Endothelial cell of umbilical vein (primary cell): ENCODE data around the gene WAC. TPM values are rescaled to one million over a fixed set of nuclear protein-coding genes. Genes with fewer than 3 reads are reported as not detected.

Experiments used
- BruUV-seq: library from RNA; stranded (reverse); fragments of 400-500 nt; replicated peaks from 2 replicates; lab custom pipeline; 2021; lab: Mats Ljungman, UMichigan
- CTCF ChIA-PET: fragments of 300-600, 350-600 bp; sonication (Branson Sonifier 250); formaldehyde crosslinking; loops from one replicate; lab custom pipeline; 2021; ENCODE audit warnings: antibody characterized with exemption, inconsistent platforms; lab: Charles Lee
- POLR2A ChIA-PET: fragments of 300-600, 350-600 bp; sonication (Branson Sonifier 250); formaldehyde crosslinking; loops from one replicate; lab custom pipeline; 2021; ENCODE audit warnings: antibody characterized with exemption, inconsistent platforms; lab: Charles Lee
- DNase-seq: peaks from one replicate; pipeline ENCODE4 v3.0.0-alpha.2; 2011; ENCODE audit warnings: low read depth, low spot score
- FAIRE-seq: peaks from 2 replicates; lab custom pipeline; 2011; peaks lifted over from hg19 to GRCh38; lab: Jason Lieb, UNC
- H2AFZ ChIP-seq: 2 replicates; pipeline ENCODE4 v1.6.0; 2012; ENCODE audit warnings: low read depth, low read length, control low read depth, inconsistent platforms
- H3K27ac ChIP-seq: 2 replicates; pipeline ENCODE4 v1.5.1; 2011; ENCODE audit warnings: low read depth, mild to moderate bottlenecking, control low read depth, low read length, moderate library complexity; ENCODE audit not compliant: insufficient read depth
- H3K27me3 ChIP-seq, 2 experiments: 2 replicates each; pipeline versions ENCODE4 v1.6.0 to v1.6.1; 2011; ENCODE audit warnings: low read length in 2 of 2, mixed read lengths in 1 of 2; ENCODE audit not compliant: control insufficient read depth in 2 of 2, insufficient read depth in 2 of 2
- H3K36me3 ChIP-seq, 2 experiments: 2 replicates in 1 of 2; 3 replicates in 1 of 2; pipeline ENCODE4 v1.5.1; 2011; ENCODE audit warnings: low read length in 2 of 2, mild to moderate bottlenecking in 1 of 2, moderate library complexity in 1 of 2; ENCODE audit not compliant: control insufficient read depth in 2 of 2, insufficient read depth in 2 of 2; ENCODE audit errors: extremely low read depth in 1 of 2
- H3K4me1 ChIP-seq: 3 replicates; pipeline ENCODE4 v1.5.1; 2011; ENCODE audit warnings: mild to moderate bottlenecking, low read length; ENCODE audit not compliant: control insufficient read depth, insufficient read depth; ENCODE audit errors: extremely low read depth
- H3K4me2 ChIP-seq: 2 replicates; pipeline ENCODE4 v1.6.1; 2011; ENCODE audit warnings: low read length, control low read depth, mixed read lengths; ENCODE audit not compliant: insufficient read depth
- H3K4me3 ChIP-seq, 3 experiments: fragments of 200-600 bp in 1 of 3; sonication (generic), shearing (Covaris generic) in 1 of 3; replicated peaks in 1 of 3; 2 replicates each; pipeline ENCODE4 v1.5.1; 2011 to 2016; ENCODE audit warnings: control low read depth in 3 of 3, low read length in 3 of 3, mild to moderate bottlenecking in 2 of 3, inconsistent platforms in 1 of 3, low read depth in 1 of 3, moderate library complexity in 1 of 3; ENCODE audit not compliant: insufficient read depth in 1 of 3
- H3K79me2 ChIP-seq: 2 replicates; pipeline ENCODE4 v1.6.0; 2012; ENCODE audit warnings: low read length, inconsistent platforms; ENCODE audit not compliant: control insufficient read depth, insufficient read depth
- H3K9ac ChIP-seq: replicated peaks from 2 replicates; pipeline ENCODE3; 2011; ENCODE audit warnings: low read length, control low read depth; ENCODE audit not compliant: insufficient read depth; ENCODE audit errors: extremely low read depth
- H3K9me1 ChIP-seq: replicated peaks from 3 replicates; pipeline ENCODE4 v1.6.0; 2011; ENCODE audit warnings: mild to moderate bottlenecking, low read length; ENCODE audit not compliant: control insufficient read depth, insufficient read depth; ENCODE audit errors: extremely low read depth
- H3K9me3 ChIP-seq: replicated peaks from 2 replicates; pipeline ENCODE4 v1.5.1; 2012; ENCODE audit warnings: low read length, inconsistent platforms; ENCODE audit not compliant: control insufficient read depth, insufficient read depth
- H4K20me1 ChIP-seq: replicated peaks from 2 replicates; pipeline ENCODE3; 2011; ENCODE audit warnings: mild to moderate bottlenecking, low read length; ENCODE audit not compliant: control insufficient read depth, insufficient read depth; ENCODE audit errors: extremely low read depth
- EZH2 ChIP-seq: IDR thresholded peaks from 2 replicates; pipeline ENCODE4 v1.6.1; 2012; ENCODE audit warnings: borderline replicate concordance, low read depth, mild to moderate bottlenecking, moderate library complexity, low read length, inconsistent platforms; ENCODE audit not compliant: severe bottlenecking
- FOS ChIP-seq: IDR thresholded peaks from 2 replicates; pipeline ENCODE4 v1.6.1; 2011; ENCODE audit warnings: mild to moderate bottlenecking, low read length, moderate library complexity, borderline replicate concordance; ENCODE audit not compliant: insufficient read depth
- GATA2 ChIP-seq: IDR thresholded peaks from 2 replicates; pipeline ENCODE4 v1.7.0; 2011; ENCODE audit warnings: low read depth, mild to moderate bottlenecking, moderate library complexity, mixed read lengths, low read length; ENCODE audit not compliant: insufficient read length, insufficient read depth
- JUN ChIP-seq: IDR thresholded peaks from 2 replicates; pipeline ENCODE4 v1.6.1; 2011; ENCODE audit warnings: borderline replicate concordance, low read depth; ENCODE audit not compliant: insufficient read length, insufficient read depth
- MYC ChIP-seq: IDR thresholded peaks from one replicate; pipeline ENCODE4 v1.6.1; 2011; ENCODE audit warnings: mild to moderate bottlenecking, low read depth, low read length
- POLR2A ChIP-seq: IDR thresholded peaks from 2 replicates; pipeline ENCODE4 v1.6.1; 2012; ENCODE audit warnings: low read depth, mild to moderate bottlenecking, control low read depth, low read length
- POLR2AphosphoS5 ChIP-seq: IDR thresholded peaks from 2 replicates; pipeline ENCODE4 v1.6.1; 2012; ENCODE audit warnings: low read depth, mild to moderate bottlenecking, control low read depth, low read length, moderate library complexity; ENCODE audit not compliant: insufficient read depth
- dilution Hi-C: fragments of 300-500 bp; cut with MboI; formaldehyde crosslinking; loops from one replicate; pipeline ENCODE4 v1.15.0; 2019; ENCODE audit warnings: low sequenced_read_pairs; ENCODE audit not compliant: extremely low pct_ligation_motif_present
- intact Hi-C: fragments of 100-400 bp; cut with micrococcal nuclease; formaldehyde crosslinking; loops from one replicate; pipeline ENCODE4 v1.10.0; 2022
- polyA plus RNA-seq, 4 experiments: library from polyadenylated mRNA; depleted of rRNA in 3 of 4; stranded (reverse) in 3 of 4; unstranded in 1 of 4; fragments of >200 nt; gene quantifications; 2 replicates each; pipeline versions ENCODE4 v1.2.1 to v1.2.3, GENCODE V29; 2011 to 2012; ENCODE audit warnings: missing spikeins in 1 of 4
- total RNA-seq: library from RNA; stranded (reverse); gene quantifications from 2 replicates; pipeline ENCODE4 v1.2.3, GENCODE V29; 2021
- TF ChIP-seq, protein P1 (sequence below), 2 donors: IDR thresholded peaks; 1 replicate in 1 of 2; 2 replicates in 1 of 2; pipeline ENCODE4 v1.5.1; 2011; ENCODE audit warnings: low read length in 2 of 2, mild to moderate bottlenecking in 2 of 2, moderate library complexity in 2 of 2, control low read depth in 1 of 2, inconsistent platforms in 1 of 2, low read depth in 1 of 2; ENCODE audit not compliant: insufficient read depth in 1 of 2; ENCODE audit errors: extremely low read depth in 1 of 2
- TF ChIP-seq, protein P2 (sequence below): IDR thresholded peaks from 2 replicates; pipeline ENCODE4 v1.6.1; 2011; ENCODE audit not compliant: insufficient read depth, insufficient read length

The WAC gene
- total and polyA plus RNA-seq, 2 donors (not counting 3 experiments of a cell fraction or from before 2014, with no cell fraction given): 49.2 to 101 TPM

DNA sequence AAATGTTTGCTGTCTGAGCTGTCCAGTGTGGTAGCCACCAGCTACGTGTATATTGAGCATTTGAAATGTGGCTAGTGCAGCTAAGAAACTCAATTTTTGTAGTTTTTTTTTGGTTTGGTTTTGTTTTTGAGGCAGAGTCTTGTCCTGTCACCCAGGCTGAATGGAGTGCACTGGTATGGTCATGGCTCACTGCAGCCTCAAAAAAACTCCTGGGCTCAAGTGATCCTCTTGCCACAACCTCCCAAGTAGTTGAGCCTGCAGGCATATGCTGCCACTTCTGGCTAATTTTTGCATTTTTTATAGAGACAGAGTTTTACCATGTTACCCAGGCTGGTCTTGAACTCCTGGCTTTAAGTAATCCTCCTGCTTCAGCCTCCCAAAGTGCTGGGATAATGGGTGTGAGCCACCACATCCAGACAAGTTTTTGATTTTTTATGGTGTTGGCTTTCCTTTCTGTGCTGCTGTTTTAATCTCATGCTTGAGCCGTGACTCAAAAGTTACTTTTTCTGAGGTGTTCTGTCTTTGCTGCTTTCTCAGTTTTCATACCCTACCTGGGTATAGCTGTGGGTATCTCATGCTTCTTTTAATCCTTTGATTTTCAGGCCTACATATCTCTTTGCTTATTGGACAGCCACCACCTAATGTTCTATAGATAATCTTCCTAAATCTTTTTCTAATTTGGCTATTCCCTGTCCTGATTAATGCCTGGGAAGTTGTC, 16.0 kb downstream of the WAC start:
- Histone ChIP-seq H3K36me3 (peaks cover 6 to 19% of the 10 kb centered on the region in 2 experiments), H3K27ac (no peak overlapping the region), H3K9ac (no peak overlapping the region)

More for the DNA sequence above, 16.0 kb downstream of the WAC start:
- TF ChIP-seq GATA2: no peak
- TF ChIP-seq, protein P1, sequence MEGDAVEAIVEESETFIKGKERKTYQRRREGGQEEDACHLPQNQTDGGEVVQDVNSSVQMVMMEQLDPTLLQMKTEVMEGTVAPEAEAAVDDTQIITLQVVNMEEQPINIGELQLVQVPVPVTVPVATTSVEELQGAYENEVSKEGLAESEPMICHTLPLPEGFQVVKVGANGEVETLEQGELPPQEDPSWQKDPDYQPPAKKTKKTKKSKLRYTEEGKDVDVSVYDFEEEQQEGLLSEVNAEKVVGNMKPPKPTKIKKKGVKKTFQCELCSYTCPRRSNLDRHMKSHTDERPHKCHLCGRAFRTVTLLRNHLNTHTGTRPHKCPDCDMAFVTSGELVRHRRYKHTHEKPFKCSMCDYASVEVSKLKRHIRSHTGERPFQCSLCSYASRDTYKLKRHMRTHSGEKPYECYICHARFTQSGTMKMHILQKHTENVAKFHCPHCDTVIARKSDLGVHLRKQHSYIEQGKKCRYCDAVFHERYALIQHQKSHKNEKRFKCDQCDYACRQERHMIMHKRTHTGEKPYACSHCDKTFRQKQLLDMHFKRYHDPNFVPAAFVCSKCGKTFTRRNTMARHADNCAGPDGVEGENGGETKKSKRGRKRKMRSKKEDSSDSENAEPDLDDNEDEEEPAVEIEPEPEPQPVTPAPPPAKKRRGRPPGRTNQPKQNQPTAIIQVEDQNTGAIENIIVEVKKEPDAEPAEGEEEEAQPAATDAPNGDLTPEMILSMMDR (IDR thresholded peaks at IDR 0.05; ENCODE audit: extremely low read depth in 1 of 2, insufficient read depth in 1 of 2, low read depth in 1 of 2, low read length in 2 of 2): no peak
- no peak for TF ChIP-seq MYC
- TF ChIP-seq JUN: no peak
- TF ChIP-seq POLR2AphosphoS5: no peak
- no peak for TF ChIP-seq EZH2
- TF ChIP-seq POLR2A: no peak
- TF ChIP-seq, protein P2, sequence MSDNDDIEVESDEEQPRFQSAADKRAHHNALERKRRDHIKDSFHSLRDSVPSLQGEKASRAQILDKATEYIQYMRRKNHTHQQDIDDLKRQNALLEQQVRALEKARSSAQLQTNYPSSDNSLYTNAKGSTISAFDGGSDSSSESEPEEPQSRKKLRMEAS: no peak
- no peak for TF ChIP-seq FOS
- no peak overlapping the region for H3K4me2 ChIP-seq
- no peak overlapping the region for H2AFZ ChIP-seq
- dilution Hi-C loops (no loop called here), intact Hi-C loops (no loop called here)
- H3K4me3 ChIP-seq: no peak overlapping the region
- FAIRE-seq: no peak
- H3K9me3 ChIP-seq: no peaks in the 10 kb centered on the region
- ChIA-PET CTCF (interaction anchor here (0.5 to 1.0 kb wide), 2 partner anchors 12 to 16 kb away, joined by 3 read pairs; no protein-coding TSS in a partner anchor), POLR2A (no interaction called here)
- no peaks in the 10 kb centered on the region for H3K9me1 ChIP-seq
- H3K27me3 ChIP-seq: no peaks in the 10 kb centered on the region
- peaks cover 25% of the 10 kb centered on the region for H3K4me1 ChIP-seq
- peaks cover 98% of the 10 kb centered on the region for H3K79me2 ChIP-seq
- H4K20me1 ChIP-seq: peaks cover 15% of the 10 kb centered on the region
- no peak for DNase-seq
- no TSS peak for BruUV-seq
